GM12878 (cell line): ENCODE results near the gene LURAP1L. TPM values are rescaled to one million over a fixed set of nuclear protein-coding genes. Genes with fewer than 3 reads are reported as not detected.

ENCODE experiments used
- ATAC-seq: fragments of 200-7000 bp; cut with Tn5 transposase; 3 replicates; pipeline ENCODE4 v1.9.1; 2020; ENCODE audit warnings: mild to moderate bottlenecking, moderate library complexity
- BruUV-seq: library from RNA; stranded (reverse); fragments of 400-500 nt; replicated peaks from 2 replicates; lab custom pipeline; 2021; lab: Mats Ljungman, UMichigan
- CTCF ChIA-PET: fragments of 300-600 bp; sonication (Branson Sonifier 250); formaldehyde crosslinking; extraction: SDS; loops from one replicate; lab custom pipeline; 2021; ENCODE audit warnings: inconsistent platforms; lab: Yijun Ruan, JAX
- POLR2A ChIA-PET: fragments of 350-600 bp; formaldehyde crosslinking; extraction: SDS; loops from one replicate; lab custom pipeline; 2021; ENCODE audit warnings: inconsistent platforms; lab: Charles Lee
- RAD21 ChIA-PET: fragments of 300-600 bp; sonication (Branson Sonifier 250); formaldehyde crosslinking; loops from one replicate; lab custom pipeline; 2023; ENCODE audit warnings: antibody characterized with exemption; ENCODE audit not compliant: unreplicated experiment; lab: Charles Lee
- SMC1A ChIA-PET: fragments of 300-600 bp; sonication (Branson Sonifier 250); formaldehyde crosslinking; loops from one replicate; lab custom pipeline; 2023; ENCODE audit not compliant: unreplicated experiment, uncharacterized antibody; lab: Charles Lee
- DNase-seq: peaks from one replicate; pipeline ENCODE4 v3.0.0-alpha.2; 2011; ENCODE audit warnings: low read depth, low spot score
- FAIRE-seq: peaks from 3 replicates; lab custom pipeline; 2011; peaks lifted over from hg19 to GRCh38; lab: Jason Lieb, UNC
- H2AFZ ChIP-seq: 2 replicates; pipeline ENCODE4 v1.6.0; 2011; ENCODE audit warnings: low read depth, low read length, control low read depth; ENCODE audit not compliant: control insufficient read depth
- H3K27ac ChIP-seq: 2 replicates; pipeline ENCODE4 v1.5.1; 2011; ENCODE audit warnings: control low read depth; ENCODE audit not compliant: control insufficient read depth, insufficient read depth
- H3K27me3 ChIP-seq, 2 experiments: replicated peaks in 1 of 2; 2 replicates each; pipeline versions ENCODE4 v1.6.0 to v1.6.1; 2011; ENCODE audit warnings: low read length in 1 of 2; ENCODE audit not compliant: control insufficient read depth in 2 of 2, insufficient read depth in 2 of 2
- H3K36me3 ChIP-seq, 2 experiments: 2 replicates each; pipeline ENCODE4 v1.5.1; 2011; ENCODE audit warnings: low read length in 1 of 2; ENCODE audit not compliant: control insufficient read depth in 2 of 2, insufficient read depth in 2 of 2
- H3K4me1 ChIP-seq: 2 replicates; pipeline ENCODE4 v1.6.1; 2011; ENCODE audit warnings: mild to moderate bottlenecking, low read length, moderate library complexity, mixed read lengths; ENCODE audit not compliant: control insufficient read depth, insufficient read depth
- H3K4me2 ChIP-seq: 2 replicates; pipeline ENCODE4 v1.6.0; 2011; ENCODE audit warnings: control low read depth; ENCODE audit not compliant: control insufficient read depth, insufficient read depth
- H3K4me3 ChIP-seq: fragments of 200-600 bp; sonication (generic); 2 replicates; pipeline ENCODE4 v1.5.1; 2016
- H3K79me2 ChIP-seq: 2 replicates; pipeline ENCODE4 v1.6.0; 2011; ENCODE audit warnings: low read length; ENCODE audit not compliant: control insufficient read depth, insufficient read depth
- H3K9ac ChIP-seq: 2 replicates; pipeline ENCODE4 v1.8.0; 2011; ENCODE audit warnings: low read length, control low read depth, mixed read lengths; ENCODE audit not compliant: control insufficient read depth, insufficient read depth
- H3K9me3 ChIP-seq: replicated peaks from 3 replicates; pipeline ENCODE4 v1.5.1; 2011; ENCODE audit warnings: mild to moderate bottlenecking, low read length; ENCODE audit not compliant: control insufficient read depth, insufficient read depth
- H4K20me1 ChIP-seq: 2 replicates; pipeline ENCODE4 v1.6.0; 2011; ENCODE audit not compliant: control insufficient read depth, insufficient read depth
- BACH1 ChIP-seq: fragments of 450-650 bp; IDR thresholded peaks from 2 replicates; pipeline ENCODE4 v1.6.1; 2017; ENCODE audit warnings: mild to moderate bottlenecking, borderline replicate concordance
- BHLHE40 ChIP-seq, 2 experiments: fragments of 450-650 bp in 1 of 2; IDR thresholded peaks; 2 replicates each; pipeline ENCODE4 v1.6.1; 2011 to 2017; ENCODE audit warnings: low read depth in 2 of 2, borderline replicate concordance in 1 of 2, improper control_type of control experiment in 1 of 2, low read length in 1 of 2, mild to moderate bottlenecking in 1 of 2
- BRCA1 ChIP-seq: IDR thresholded peaks from 2 replicates; pipeline ENCODE4 v1.6.1; 2011; ENCODE audit warnings: low read depth, low read length, improper control_type of control experiment
- CBX3 ChIP-seq: fragments of 200-600 bp; sonication (generic); IDR thresholded peaks from 2 replicates; pipeline ENCODE4 v1.6.1; 2016; ENCODE audit warnings: low read depth, borderline replicate concordance
- CREB1 ChIP-seq: IDR thresholded peaks from 2 replicates; pipeline ENCODE4 v1.6.1; 2012; ENCODE audit warnings: low read depth, mild to moderate bottlenecking, inconsistent platforms
- EP300 ChIP-seq, 2 experiments: fragments of 150-350 bp in 1 of 2; IDR thresholded peaks; 2 replicates each; pipeline ENCODE4 v1.6.1; 2011 to 2012; ENCODE audit warnings: low read depth in 2 of 2, low read length in 2 of 2, borderline replicate concordance in 1 of 2, improper control_type of control experiment in 1 of 2, inconsistent platforms in 1 of 2; ENCODE audit not compliant: control insufficient read depth in 1 of 2
- EZH2 ChIP-seq: IDR thresholded peaks from 2 replicates; pipeline ENCODE4 v1.6.1; 2012; ENCODE audit warnings: low read depth, mild to moderate bottlenecking, control low read depth, inconsistent platforms, low read length, borderline replicate concordance; ENCODE audit not compliant: control insufficient read depth
- FOXK2 ChIP-seq: fragments of 450-650 bp; IDR thresholded peaks from 2 replicates; pipeline ENCODE4 v1.6.1; 2017; ENCODE audit warnings: mild to moderate bottlenecking, moderate library complexity
- HDAC2 ChIP-seq: fragments of 200-600 bp; sonication (generic); IDR thresholded peaks from 2 replicates; pipeline ENCODE4 v1.6.1; 2017
- MEF2A ChIP-seq: IDR thresholded peaks from 2 replicates; pipeline ENCODE4 v1.6.1; 2011; ENCODE audit warnings: low read depth, mild to moderate bottlenecking, low read length, moderate library complexity; ENCODE audit not compliant: insufficient read depth
- NBN ChIP-seq: fragments of 450-650 bp; IDR thresholded peaks from 2 replicates; pipeline ENCODE4 v1.6.1; 2016
- NFXL1 ChIP-seq: fragments of 450-650 bp; IDR thresholded peaks from 2 replicates; pipeline ENCODE4 v1.6.1; 2017; ENCODE audit warnings: antibody characterized with exemption, mild to moderate bottlenecking, borderline replicate concordance
- POU2F2 ChIP-seq: IDR thresholded peaks from 3 replicates; pipeline ENCODE4 v1.6.1; 2011; ENCODE audit warnings: low read depth, mild to moderate bottlenecking, low read length, borderline replicate concordance
- RB1 ChIP-seq: fragments of 450-650 bp; formaldehyde crosslinking; IDR thresholded peaks from 2 replicates; pipeline ENCODE4 v1.6.1; 2017; ENCODE audit warnings: mild to moderate bottlenecking, borderline replicate concordance
- SMARCA5 ChIP-seq: fragments of 450-650 bp; IDR thresholded peaks from 2 replicates; pipeline ENCODE4 v1.6.1; 2017; ENCODE audit warnings: mild to moderate bottlenecking
- ZNF274 ChIP-seq: IDR thresholded peaks from one replicate; pipeline ENCODE4 v1.8.0; 2011; ENCODE audit not compliant: insufficient read length, insufficient read depth
- WGBS: methylation state at CpG from one replicate; pipeline ENCODE4 v1.1.6; 2016; ENCODE audit warnings: low lambda C conversion rate; ENCODE audit not compliant: insufficient replicate concordance, insufficient coverage; ENCODE audit errors: missing lambda C conversion rate; 5-methylcytosine and 5-hydroxymethylcytosine counted together
- in situ Hi-C: fragments of 300-500 bp; cut with MboI; formaldehyde crosslinking; loops from 9 replicates; pipeline ENCODE4 v1.14.3; 2018; ENCODE audit warnings: mixed read lengths
- intact Hi-C: fragments of 100-400 bp; cut with micrococcal nuclease; formaldehyde crosslinking; loops from one replicate; pipeline ENCODE4 v1.14.2; 2022; ENCODE audit not compliant: unreplicated experiment
- polyA plus RNA-seq, 11 experiments: library from polyadenylated mRNA; depleted of rRNA in 4 of 11; unstranded in 6 of 11; stranded (reverse) in 5 of 11; fragments of >200 nt; fragmentation: Nextera tagmentation in 4 of 11; fragmentation: Illumina TruSeq in 1 of 11; extraction: Ambion mirVana in 4 of 11; extraction: Trizol in 1 of 11; gene quantifications; 1 replicate in 1 of 11; 2 replicates in 10 of 11; pipeline versions ENCODE4 v1.2.1 to v1.2.3, GENCODE V29; 2011 to 2016; ENCODE audit warnings: inconsistent platforms in 2 of 11, missing spikeins in 2 of 11, low read depth in 1 of 11
- total RNA-seq, 4 experiments: library from RNA; depleted of rRNA in 3 of 4; stranded (reverse); fragments of >200 nt in 3 of 4; fragmentation: Illumina TruSeq in 1 of 4; extraction: Trizol in 1 of 4; gene quantifications; 2 replicates each; pipeline versions ENCODE4 v1.2.1 to v1.2.3, GENCODE V29; 2013 to 2021
- TF ChIP-seq, protein P1 (sequence below): IDR thresholded peaks from 2 replicates; pipeline ENCODE4 v1.6.1; 2011; ENCODE audit warnings: mild to moderate bottlenecking, low read depth, low read length, moderate library complexity; ENCODE audit not compliant: insufficient replicate concordance
- TF ChIP-seq, protein P2 (sequence below): fragments of 450-650 bp; IDR thresholded peaks from 2 replicates; pipeline ENCODE4 v1.6.1; 2017; ENCODE audit warnings: borderline replicate concordance
- TF ChIP-seq, protein P3 (sequence below): fragments of 150-350 bp; IDR thresholded peaks from 2 replicates; pipeline ENCODE4 v1.6.1; 2014; ENCODE audit warnings: mild to moderate bottlenecking, low read depth, low read length

The LURAP1L gene
- total and polyA plus RNA-seq, 10 of the 15 experiments (the other 5 are each of a cell fraction or from before 2014, with no cell fraction given) = 0.19 to 3.7 (median 0.69) TPM

DNA sequence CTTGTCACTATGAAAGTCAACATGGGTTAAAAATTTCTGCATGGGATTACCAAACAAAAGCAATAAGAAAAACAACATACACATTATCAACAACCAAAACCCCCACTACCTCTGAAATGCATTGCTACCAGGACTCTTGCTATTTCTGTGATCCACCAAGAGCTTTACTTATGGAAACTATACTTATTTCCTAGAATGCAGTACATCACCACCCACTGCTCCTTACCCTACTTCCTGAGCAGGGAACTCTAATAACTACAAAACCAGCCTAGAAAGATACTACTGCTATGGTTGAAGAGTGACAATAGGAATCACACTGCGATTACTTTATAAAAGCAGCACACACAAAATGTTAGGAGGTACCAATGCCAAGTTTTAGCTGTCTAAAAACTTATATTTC lies 22.2 kb downstream of the LURAP1L start:
- no TSS peak for BruUV-seq
- Histone ChIP-seq H3K79me2 (no peaks in the 10 kb centered on the region), H3K4me2 (no peak overlapping the region), H3K27me3 (no peaks in the 10 kb centered on the region), H2AFZ (no peak overlapping the region), H3K36me3 (no peaks in the 10 kb centered on the region), H3K9me3 (no peaks in the 10 kb centered on the region), H3K27ac (no peak overlapping the region), H3K9ac (no peak overlapping the region), H3K4me1 (no peaks in the 10 kb centered on the region), H4K20me1 (no peaks in the 10 kb centered on the region), H3K4me3 (no peak overlapping the region)
- DNase-seq (no peak), FAIRE-seq (no peak), ATAC-seq (no peak)
- in situ Hi-C loops = no loop called here
- WGBS = 0% methylated on average over 1 of the region's 1 CpG
- intact Hi-C loops = no loop called here
- ChIA-PET SMC1A (interaction anchor here (1.1 to 2.8 kb wide), 7 partner anchors 9 to 30 kb away, joined by 3 to 17 read pairs (median 6); no protein-coding TSS in a partner anchor), CTCF (interaction anchor here (0.8 to 2.2 kb wide), 6 partner anchors 8 to 21 kb away, joined by 3 to 11 read pairs (median 4); no protein-coding TSS in a partner anchor), POLR2A (no interaction called here), RAD21 (no interaction called here)
- TF ChIP-seq, protein P1, sequence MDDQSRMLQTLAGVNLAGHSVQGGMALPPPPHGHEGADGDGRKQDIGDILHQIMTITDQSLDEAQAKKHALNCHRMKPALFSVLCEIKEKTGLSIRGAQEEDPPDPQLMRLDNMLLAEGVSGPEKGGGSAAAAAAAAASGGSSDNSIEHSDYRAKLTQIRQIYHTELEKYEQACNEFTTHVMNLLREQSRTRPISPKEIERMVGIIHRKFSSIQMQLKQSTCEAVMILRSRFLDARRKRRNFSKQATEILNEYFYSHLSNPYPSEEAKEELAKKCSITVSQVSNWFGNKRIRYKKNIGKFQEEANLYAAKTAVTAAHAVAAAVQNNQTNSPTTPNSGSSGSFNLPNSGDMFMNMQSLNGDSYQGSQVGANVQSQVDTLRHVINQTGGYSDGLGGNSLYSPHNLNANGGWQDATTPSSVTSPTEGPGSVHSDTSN = no peak
- TF ChIP-seq ZNF274 (no peak), BRCA1 (no peak), NBN (no peak), RB1 (no peak), EZH2 (no peak), SMARCA5 (no peak), NFXL1 (no peak), POU2F2 (no peak), FOXK2 (no peak), EP300 (IDR thresholded peaks at IDR 0.05; ENCODE audit: borderline replicate concordance in 1 of 2, control insufficient read depth in 1 of 2, low read depth in 2 of 2, low read length in 2 of 2) (no peak), CBX3 (no peak), BHLHE40 (IDR thresholded peaks at IDR 0.05; ENCODE audit: borderline replicate concordance in 1 of 2, low read depth in 2 of 2, low read length in 1 of 2) (no peak), HDAC2 (no peak), BACH1 (no peak), CREB1 (no peak), MEF2A (no peak)
- TF ChIP-seq, protein P2, sequence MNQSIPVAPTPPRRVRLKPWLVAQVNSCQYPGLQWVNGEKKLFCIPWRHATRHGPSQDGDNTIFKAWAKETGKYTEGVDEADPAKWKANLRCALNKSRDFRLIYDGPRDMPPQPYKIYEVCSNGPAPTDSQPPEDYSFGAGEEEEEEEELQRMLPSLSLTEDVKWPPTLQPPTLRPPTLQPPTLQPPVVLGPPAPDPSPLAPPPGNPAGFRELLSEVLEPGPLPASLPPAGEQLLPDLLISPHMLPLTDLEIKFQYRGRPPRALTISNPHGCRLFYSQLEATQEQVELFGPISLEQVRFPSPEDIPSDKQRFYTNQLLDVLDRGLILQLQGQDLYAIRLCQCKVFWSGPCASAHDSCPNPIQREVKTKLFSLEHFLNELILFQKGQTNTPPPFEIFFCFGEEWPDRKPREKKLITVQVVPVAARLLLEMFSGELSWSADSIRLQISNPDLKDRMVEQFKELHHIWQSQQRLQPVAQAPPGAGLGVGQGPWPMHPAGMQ = no peak
- TF ChIP-seq, protein P3, sequence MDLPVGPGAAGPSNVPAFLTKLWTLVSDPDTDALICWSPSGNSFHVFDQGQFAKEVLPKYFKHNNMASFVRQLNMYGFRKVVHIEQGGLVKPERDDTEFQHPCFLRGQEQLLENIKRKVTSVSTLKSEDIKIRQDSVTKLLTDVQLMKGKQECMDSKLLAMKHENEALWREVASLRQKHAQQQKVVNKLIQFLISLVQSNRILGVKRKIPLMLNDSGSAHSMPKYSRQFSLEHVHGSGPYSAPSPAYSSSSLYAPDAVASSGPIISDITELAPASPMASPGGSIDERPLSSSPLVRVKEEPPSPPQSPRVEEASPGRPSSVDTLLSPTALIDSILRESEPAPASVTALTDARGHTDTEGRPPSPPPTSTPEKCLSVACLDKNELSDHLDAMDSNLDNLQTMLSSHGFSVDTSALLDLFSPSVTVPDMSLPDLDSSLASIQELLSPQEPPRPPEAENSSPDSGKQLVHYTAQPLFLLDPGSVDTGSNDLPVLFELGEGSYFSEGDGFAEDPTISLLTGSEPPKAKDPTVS = no peak
